Testis (tissue), 2 donors: Measurements from ENCODE around the gene SCN4A.

Experiments
- CTCF ChIP-seq, 3 experiments: fragments of 450-650 bp in 2 of 3; fragments of 200-600 bp in 1 of 3; sonication (generic) in 1 of 3; IDR thresholded peaks; one replicate each; pipeline ENCODE4 v1.5.1; 2016 to 2019; ENCODE audit warnings: antibody characterized with exemption in 3 of 3, mild to moderate bottlenecking in 2 of 3, moderate library complexity in 1 of 3
- POLR2A ChIP-seq: fragments of 450-650 bp; IDR thresholded peaks from one replicate; pipeline ENCODE4 v1.6.1; 2017; ENCODE audit warnings: antibody characterized with exemption, mild to moderate bottlenecking, moderate library complexity

DNA sequence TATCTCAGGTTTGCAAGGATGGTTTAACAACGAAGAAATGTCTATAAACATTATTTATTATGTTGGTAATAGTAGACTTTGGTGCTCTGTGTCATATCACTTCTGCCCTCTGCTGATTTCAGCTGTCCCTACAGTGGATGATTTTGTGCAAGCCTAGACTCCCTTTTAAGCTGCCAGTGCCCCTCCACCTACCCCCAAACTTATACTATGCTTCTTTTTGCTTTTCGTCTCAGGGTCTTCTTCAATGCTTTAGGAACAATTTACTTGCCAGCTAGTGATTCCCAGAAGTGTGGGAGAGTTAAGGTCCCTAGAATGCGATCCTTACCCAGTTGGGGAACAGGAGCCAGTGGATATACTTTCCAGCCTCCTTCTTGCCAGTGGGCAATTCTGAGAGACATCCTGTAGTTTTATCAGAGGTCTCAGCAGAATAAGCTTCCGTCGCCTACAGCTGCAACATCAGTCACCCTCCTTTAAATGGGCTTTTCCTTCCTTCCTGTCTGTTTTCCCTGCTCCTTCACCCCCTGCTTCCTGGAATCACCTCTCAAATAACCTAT, 43.6 kb upstream of the SCN4A start:
- TF ChIP-seq POLR2A (no peak), CTCF (IDR thresholded peaks at IDR 0.05) (no peak)
